ENCODE measurements around the gene TOX2. TPM values are rescaled to one million over a fixed set of nuclear protein-coding genes. Genes with fewer than 3 reads are reported as not detected.

TOX2 gene
- total RNA-seq, 3 donors from 2014 or later (not counting 1 experiment from before 2014, with no cell fraction given) = 0.93 to 1.8 (median 1.2) TPM

DNA sequence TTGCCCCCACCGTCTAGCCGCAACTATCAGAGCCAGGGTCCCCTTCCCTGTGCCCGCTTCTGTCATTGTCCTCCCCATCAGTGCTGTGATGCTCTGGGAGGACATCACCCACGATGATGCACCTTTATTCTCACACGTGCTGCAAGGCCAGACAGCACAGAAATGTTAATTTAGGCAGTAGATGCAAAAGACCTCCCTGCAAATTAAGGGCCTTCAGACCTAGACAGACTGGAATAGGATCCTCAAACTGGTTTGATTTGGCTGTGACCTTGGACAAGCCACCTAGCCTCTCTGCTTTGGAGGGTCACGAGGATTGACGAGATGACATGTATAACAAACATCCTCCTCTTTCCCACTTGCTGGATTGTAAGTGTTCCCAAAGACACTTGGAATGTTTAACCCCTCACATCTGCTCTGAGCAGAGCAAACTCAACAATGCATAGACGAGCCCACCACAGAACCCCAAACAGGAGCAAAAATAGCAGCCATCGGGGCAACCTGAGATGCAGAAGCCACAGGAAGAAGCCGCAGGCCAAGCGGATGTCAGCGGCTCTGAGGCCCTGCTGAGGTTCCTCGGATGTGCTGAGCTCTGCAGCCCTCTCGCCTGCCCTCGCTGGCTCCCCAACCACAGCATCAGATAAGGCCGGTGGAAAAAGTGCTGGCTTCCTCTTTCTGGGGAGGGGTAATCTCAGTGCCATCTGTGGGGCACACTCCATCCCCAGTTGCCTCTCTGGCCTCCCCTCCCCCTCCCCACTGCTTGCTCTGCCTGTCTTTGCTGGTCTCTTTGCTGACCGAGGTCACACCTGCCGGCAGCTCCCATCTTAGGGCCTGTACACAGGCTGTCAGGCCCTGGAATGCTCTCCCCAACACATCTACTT is 35.3 kb downstream of the TOX2 start:
- no peak overlapping the region for H3K27ac ChIP-seq (ENCODE audit: low read length)
- TF ChIP-seq CTCF (IDR thresholded peaks at IDR 0.05) = no peak

GRCh38 chr20:43953919-43954592 is 39.4 kb downstream of the TOX2 start:
- Mint-ChIP-seq H3K27ac (no peak overlapping the region), H3K9me3 (no peaks in the 10 kb centered on the region), H3K4me1 (peaks cover 86 to 90% of the 10 kb centered on the region in 2 donors), H3K27me3 (ENCODE audit: low read depth in 2 of 2) (peaks cover 53 to 61% of the 10 kb centered on the region in 2 donors), H3K4me3 (peak overlapping the region; percentile 77), H3K36me3 (no peaks in the 10 kb centered on the region)
- Histone ChIP-seq H3K4me3 (ENCODE audit: low read length) (no peak overlapping the region), H3K4me1 (ENCODE audit: control insufficient read depth, insufficient read depth, low read length) (peaks cover 84% of the 10 kb centered on the region), H3K27me3 (ENCODE audit: control insufficient read depth, insufficient read depth, low read length) (peaks cover 37% of the 10 kb centered on the region), H3K27ac (ENCODE audit: low read length) (no peak overlapping the region), H3K9me3 (ENCODE audit: control insufficient read depth, insufficient read depth, low read length) (no peaks in the 10 kb centered on the region), H3K36me3 (ENCODE audit: control insufficient read depth, insufficient read depth, low read length) (no peaks in the 10 kb centered on the region)
- 74% methylated on average over 8 of the region's 8 CpGs for WGBS (ENCODE audit: insufficient coverage)
- intact Hi-C loops (cut with micrococcal nuclease) = loop anchor here (2.0 to 5.0 kb wide), 2 partner anchors 117 to 203 kb away; no protein-coding TSS in a partner anchor
- ATAC-seq (no peak), DNase-seq (no peak)
- no peak for TF ChIP-seq CTCF (IDR thresholded peaks at IDR 0.05)

More for the DNA sequence above, 35.3 kb downstream of the TOX2 start:
- DNase-seq (peak; percentile 72 to 86), ATAC-seq (peak; percentile 79 to 97 (median 91))
- peaks cover 66 to 77% of the 10 kb centered on the region in 2 donors for H3K27me3 Mint-ChIP-seq (ENCODE audit: low read depth in 2 of 2)
- H3K9me3 Mint-ChIP-seq = no peaks in the 10 kb centered on the region
- intact Hi-C loops (cut with micrococcal nuclease) = loop anchor here (1.0 to 5.0 kb wide), 3 partner anchors 9 to 113 kb away; no protein-coding TSS in a partner anchor
- H3K36me3 Mint-ChIP-seq = no peaks in the 10 kb centered on the region
- Histone ChIP-seq H3K9me3 (ENCODE audit: control insufficient read depth, insufficient read depth, low read length) (no peaks in the 10 kb centered on the region), H3K4me1 (ENCODE audit: control insufficient read depth, insufficient read depth, low read length) (peaks cover 67% of the 10 kb centered on the region), H3K36me3 (ENCODE audit: control insufficient read depth, insufficient read depth, low read length) (no peaks in the 10 kb centered on the region), H3K27me3 (ENCODE audit: control insufficient read depth, insufficient read depth, low read length) (peaks cover 55% of the 10 kb centered on the region), H3K4me3 (ENCODE audit: low read length) (no peak overlapping the region)
- peak overlapping the region; percentile 17 to 50 for H3K27ac Mint-ChIP-seq
- 16% methylated on average over 18 of the region's 18 CpGs for WGBS (ENCODE audit: insufficient coverage)
- peaks cover 61 to 88% of the 10 kb centered on the region in 2 donors for H3K4me1 Mint-ChIP-seq
- H3K4me3 Mint-ChIP-seq = peak overlapping the region; percentile 63

DNA sequence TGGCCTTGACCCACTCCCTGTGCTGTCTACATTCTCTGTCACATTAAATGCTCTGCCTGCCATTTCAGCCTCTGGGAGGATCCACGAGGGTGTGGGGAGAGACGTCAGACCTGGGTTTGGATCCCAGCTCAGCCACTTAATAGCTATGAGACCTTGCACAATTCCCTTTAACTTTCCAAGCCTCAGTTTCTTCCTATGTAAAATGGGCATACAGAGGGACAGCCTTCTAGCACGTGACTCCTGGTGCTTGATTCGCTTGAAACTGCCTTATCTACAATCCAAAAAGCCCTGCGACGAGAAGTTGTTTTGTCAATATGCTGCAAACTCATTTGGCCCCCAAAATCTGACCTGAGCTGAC is 40.0 kb downstream of the TOX2 start:
- intact Hi-C loops (cut with micrococcal nuclease) = loop anchor here (2.0 to 5.0 kb wide), 2 partner anchors 117 to 204 kb away; no protein-coding TSS in a partner anchor
- no peak overlapping the region for H3K4me3 ChIP-seq (ENCODE audit: low read length)

More for the DNA sequence above, 40.0 kb downstream of the TOX2 start:
- Histone ChIP-seq H3K9me3 (ENCODE audit: control insufficient read depth, insufficient read depth, low read length) (no peaks in the 10 kb centered on the region), H3K27ac (ENCODE audit: low read length) (no peak overlapping the region), H3K27me3 (ENCODE audit: control insufficient read depth, insufficient read depth, low read length) (peaks cover 32% of the 10 kb centered on the region), H3K4me1 (ENCODE audit: control insufficient read depth, insufficient read depth, low read length) (peaks cover 84% of the 10 kb centered on the region), H3K36me3 (ENCODE audit: control insufficient read depth, insufficient read depth, low read length) (no peaks in the 10 kb centered on the region)
- no peak for TF ChIP-seq CTCF (IDR thresholded peaks at IDR 0.05)
- Mint-ChIP-seq H3K27ac (peak overlapping the region in 1 of 2 donors; percentile 72), H3K4me1 (peaks cover 86 to 90% of the 10 kb centered on the region in 2 donors), H3K4me3 (peak overlapping the region; percentile 77), H3K36me3 (no peaks in the 10 kb centered on the region), H3K9me3 (no peaks in the 10 kb centered on the region), H3K27me3 (ENCODE audit: low read depth in 2 of 2) (peaks cover 47 to 55% of the 10 kb centered on the region in 2 donors)
- WGBS (ENCODE audit: insufficient coverage) = 78% methylated on average over 6 of the region's 6 CpGs
- DNase-seq (no peak), ATAC-seq (no peak)
